Ovary (tissue), 3 donors: Measurements from ENCODE around the gene WIPF3.

Experiments
- POLR2A ChIP-seq: fragments of 450-650 bp; IDR thresholded peaks from one replicate; pipeline ENCODE4 v1.6.1; 2017; ENCODE audit warnings: antibody characterized with exemption, mild to moderate bottlenecking, moderate library complexity
- TF ChIP-seq, protein P1 (sequence below), 3 donors: fragments of 450-650 bp in 2 of 3; fragments of 200-600 bp in 1 of 3; IDR thresholded peaks; one replicate each; pipeline versions ENCODE4 v1.5.1 to v1.8.0; 2016 to 2022; ENCODE audit warnings: antibody characterized with exemption in 3 of 3, mild to moderate bottlenecking in 1 of 3
- donor health status: DM: no; HTN: no; CAD: no.

DNA sequence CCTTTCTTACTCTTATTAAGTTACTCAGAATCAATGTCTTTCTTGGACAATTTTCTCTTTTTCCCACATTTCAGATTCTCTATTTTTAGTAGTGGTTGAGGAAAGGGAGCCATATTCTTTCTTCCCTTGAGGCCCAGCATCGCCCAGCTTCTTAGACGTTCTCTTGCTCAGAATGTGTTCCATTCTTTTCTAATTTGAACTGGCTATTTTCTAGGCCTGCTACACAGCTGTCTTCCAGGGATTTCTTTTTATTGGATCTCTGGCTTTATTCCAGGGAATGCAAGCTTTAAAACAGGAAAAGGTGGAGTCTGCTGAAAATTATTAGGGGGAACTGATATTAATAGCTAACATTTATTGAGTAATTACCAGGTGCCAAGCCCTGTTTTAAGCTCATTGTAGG is 58.3 kb downstream of the WIPF3 start:
- TF ChIP-seq, protein P1, sequence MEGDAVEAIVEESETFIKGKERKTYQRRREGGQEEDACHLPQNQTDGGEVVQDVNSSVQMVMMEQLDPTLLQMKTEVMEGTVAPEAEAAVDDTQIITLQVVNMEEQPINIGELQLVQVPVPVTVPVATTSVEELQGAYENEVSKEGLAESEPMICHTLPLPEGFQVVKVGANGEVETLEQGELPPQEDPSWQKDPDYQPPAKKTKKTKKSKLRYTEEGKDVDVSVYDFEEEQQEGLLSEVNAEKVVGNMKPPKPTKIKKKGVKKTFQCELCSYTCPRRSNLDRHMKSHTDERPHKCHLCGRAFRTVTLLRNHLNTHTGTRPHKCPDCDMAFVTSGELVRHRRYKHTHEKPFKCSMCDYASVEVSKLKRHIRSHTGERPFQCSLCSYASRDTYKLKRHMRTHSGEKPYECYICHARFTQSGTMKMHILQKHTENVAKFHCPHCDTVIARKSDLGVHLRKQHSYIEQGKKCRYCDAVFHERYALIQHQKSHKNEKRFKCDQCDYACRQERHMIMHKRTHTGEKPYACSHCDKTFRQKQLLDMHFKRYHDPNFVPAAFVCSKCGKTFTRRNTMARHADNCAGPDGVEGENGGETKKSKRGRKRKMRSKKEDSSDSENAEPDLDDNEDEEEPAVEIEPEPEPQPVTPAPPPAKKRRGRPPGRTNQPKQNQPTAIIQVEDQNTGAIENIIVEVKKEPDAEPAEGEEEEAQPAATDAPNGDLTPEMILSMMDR (IDR thresholded peaks at IDR 0.05) = no peak
- TF ChIP-seq POLR2A = no peak
